ENCODE data around the gene SBK2. TPM values are rescaled to one million over a fixed set of nuclear protein-coding genes. Genes with fewer than 3 reads are reported as not detected.

SBK2 gene
- total RNA-seq, 2 experiments from 2014 or later = not detected

DNA sequence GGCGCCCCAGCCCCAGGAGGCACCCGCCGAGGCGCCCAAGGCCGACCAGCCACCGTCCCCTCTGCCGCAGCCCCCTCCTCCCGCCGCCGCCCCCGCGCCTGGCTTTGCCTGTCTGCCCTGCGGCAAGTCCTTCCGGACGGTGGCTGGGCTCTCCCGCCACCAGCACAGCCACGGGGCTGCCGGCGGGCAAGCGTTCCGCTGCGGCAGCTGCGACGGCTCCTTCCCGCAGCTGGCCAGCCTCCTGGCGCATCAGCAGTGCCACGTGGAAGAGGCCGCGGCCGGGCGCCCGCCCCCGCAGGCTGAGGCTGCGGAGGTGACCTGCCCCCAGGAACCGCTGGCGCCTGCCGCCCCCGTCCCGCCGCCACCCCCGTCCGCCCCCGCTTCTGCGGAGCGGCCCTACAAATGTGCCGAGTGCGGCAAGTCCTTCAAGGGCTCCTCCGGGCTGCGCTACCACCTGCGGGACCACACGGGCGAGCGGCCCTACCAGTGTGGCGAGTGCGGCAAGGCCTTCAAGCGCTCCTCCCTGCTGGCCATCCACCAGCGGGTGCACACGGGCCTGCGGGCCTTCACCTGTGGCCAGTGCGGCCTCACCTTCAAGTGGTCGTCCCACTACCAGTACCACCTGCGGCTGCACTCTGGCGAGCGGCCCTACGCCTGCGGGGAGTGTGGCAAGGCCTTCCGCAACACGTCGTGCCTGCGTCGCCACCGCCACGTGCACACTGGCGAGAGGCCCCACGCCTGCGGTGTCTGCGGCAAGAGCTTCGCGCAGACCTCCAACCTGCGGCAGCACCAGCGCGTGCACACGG is 54.6 kb downstream of the SBK2 start:
- BruUV-seq (replicated peaks) = no TSS peak
- Histone ChIP-seq H3K4me3 (ENCODE audit: low read depth, low read length, poor library complexity, severe bottlenecking) (no peak overlapping the region), H3K9me2 (ENCODE audit: insufficient read depth, low read length) (no peaks in the 10 kb centered on the region), H3K36me3 (ENCODE audit: insufficient read depth, low read length) (no peaks in the 10 kb centered on the region; the same call in 1 of the 2 replicates), H3K79me2 (ENCODE audit: insufficient read depth, low read depth, low read length) (peaks cover 13% of the 10 kb centered on the region; the same call in 1 of the 2 replicates), H3K27ac (ENCODE audit: low read depth, low read length, poor library complexity, severe bottlenecking) (no peak overlapping the region), H3K4me1 (ENCODE audit: insufficient read depth, low read length, poor library complexity, severe bottlenecking) (peaks cover 42% of the 10 kb centered on the region), H4K20me1 (ENCODE audit: insufficient read depth, low read length) (no peaks in the 10 kb centered on the region), H3K4me2 (ENCODE audit: low read length) (no peak overlapping the region), H2AFZ (ENCODE audit: low read length) (no peak overlapping the region), H3K9me3 (ENCODE audit: low read length) (no peaks in the 10 kb centered on the region)
- TF ChIP-seq, protein P1, sequence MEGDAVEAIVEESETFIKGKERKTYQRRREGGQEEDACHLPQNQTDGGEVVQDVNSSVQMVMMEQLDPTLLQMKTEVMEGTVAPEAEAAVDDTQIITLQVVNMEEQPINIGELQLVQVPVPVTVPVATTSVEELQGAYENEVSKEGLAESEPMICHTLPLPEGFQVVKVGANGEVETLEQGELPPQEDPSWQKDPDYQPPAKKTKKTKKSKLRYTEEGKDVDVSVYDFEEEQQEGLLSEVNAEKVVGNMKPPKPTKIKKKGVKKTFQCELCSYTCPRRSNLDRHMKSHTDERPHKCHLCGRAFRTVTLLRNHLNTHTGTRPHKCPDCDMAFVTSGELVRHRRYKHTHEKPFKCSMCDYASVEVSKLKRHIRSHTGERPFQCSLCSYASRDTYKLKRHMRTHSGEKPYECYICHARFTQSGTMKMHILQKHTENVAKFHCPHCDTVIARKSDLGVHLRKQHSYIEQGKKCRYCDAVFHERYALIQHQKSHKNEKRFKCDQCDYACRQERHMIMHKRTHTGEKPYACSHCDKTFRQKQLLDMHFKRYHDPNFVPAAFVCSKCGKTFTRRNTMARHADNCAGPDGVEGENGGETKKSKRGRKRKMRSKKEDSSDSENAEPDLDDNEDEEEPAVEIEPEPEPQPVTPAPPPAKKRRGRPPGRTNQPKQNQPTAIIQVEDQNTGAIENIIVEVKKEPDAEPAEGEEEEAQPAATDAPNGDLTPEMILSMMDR (conservative IDR thresholded peaks at IDR 0.05; ENCODE audit: low read length) = no peak
- TF ChIP-seq EZH2phosphoT487 (IDR thresholded peaks at IDR 0.05; ENCODE audit: borderline replicate concordance, low read depth, low read length) = no peak
- intact Hi-C loops (cut with micrococcal nuclease; ENCODE audit: unreplicated experiment) = no loop called here
- CTCF ChIA-PET (ENCODE audit: unreplicated experiment) = no interaction called here
- no peak for DNase-seq (ENCODE audit: low spot score)
- POLR2A ChIA-PET = interaction anchor here (0.6 kb wide), 1 partner anchor 14 kb away, joined by 5 read pairs; no protein-coding TSS in a partner anchor

DNA sequence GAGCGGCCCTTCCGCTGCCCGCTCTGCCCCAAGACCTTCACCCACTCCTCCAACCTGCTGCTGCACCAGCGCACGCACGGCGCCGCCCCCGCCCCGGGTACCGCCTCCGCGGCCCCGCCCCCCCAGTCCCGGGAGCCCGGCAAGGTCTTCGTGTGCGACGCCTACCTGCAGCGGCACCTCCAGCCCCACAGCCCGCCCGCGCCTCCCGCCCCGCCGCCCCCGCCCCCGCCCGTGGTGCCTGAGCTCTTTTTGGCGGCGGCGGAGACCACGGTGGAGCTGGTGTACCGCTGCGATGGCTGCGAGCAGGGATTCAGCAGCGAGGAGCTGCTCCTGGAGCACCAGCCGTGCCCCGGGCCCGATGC is 55.2 kb downstream of the SBK2 start:
- Histone ChIP-seq H3K79me2 (ENCODE audit: insufficient read depth, low read depth, low read length) (peaks cover 13% of the 10 kb centered on the region; the same call in 1 of the 2 replicates), H3K4me1 (ENCODE audit: insufficient read depth, low read length, poor library complexity, severe bottlenecking) (peaks cover 36% of the 10 kb centered on the region), H3K9me2 (ENCODE audit: insufficient read depth, low read length) (no peaks in the 10 kb centered on the region), H3K9me3 (ENCODE audit: low read length) (no peaks in the 10 kb centered on the region), H4K20me1 (ENCODE audit: insufficient read depth, low read length) (no peaks in the 10 kb centered on the region), H3K4me2 (ENCODE audit: low read length) (no peak overlapping the region), H2AFZ (ENCODE audit: low read length) (no peak overlapping the region), H3K36me3 (ENCODE audit: insufficient read depth, low read length) (no peaks in the 10 kb centered on the region; the same call in 1 of the 2 replicates), H3K4me3 (ENCODE audit: low read depth, low read length, poor library complexity, severe bottlenecking) (no peak overlapping the region), H3K27ac (ENCODE audit: low read depth, low read length, poor library complexity, severe bottlenecking) (no peak overlapping the region)
- DNase-seq (ENCODE audit: low spot score) = no peak
- BruUV-seq (replicated peaks) = no TSS peak
- intact Hi-C loops (cut with micrococcal nuclease; ENCODE audit: unreplicated experiment) = no loop called here
- no peak for TF ChIP-seq EZH2phosphoT487 (IDR thresholded peaks at IDR 0.05; ENCODE audit: borderline replicate concordance, low read depth, low read length)
- TF ChIP-seq, protein P1 (conservative IDR thresholded peaks at IDR 0.05; ENCODE audit: low read length) = no peak
- ChIA-PET POLR2A (interaction anchor here (0.6 kb wide), 1 partner anchor 13 kb away, joined by 5 read pairs; no protein-coding TSS in a partner anchor), CTCF (ENCODE audit: unreplicated experiment) (no interaction called here)

Measured in OCI-LY7 (cell line).